Trophoblast cell (in vitro differentiated cells and primary cell): ENCODE data around the gene PACC1.
"Not testable (repeated sequence)": the region's sequence is repeated elsewhere in the genome, so short reads cannot be mapped to it uniquely, and the experiment has no call there.

ENCODE experiments used
- DNase-seq, 2 donors: peaks; one replicate each; pipeline ENCODE4 v3.0.0-alpha.2; 2016
- H2AFZ ChIP-seq: 2 replicates; pipeline ENCODE4 v1.6.1; 2013; ENCODE audit warnings: low read length, moderate library complexity, mild to moderate bottlenecking; ENCODE audit not compliant: insufficient read depth, poor library complexity
- H2AK5ac ChIP-seq: 2 replicates; pipeline ENCODE4 v1.6.1; 2013; ENCODE audit warnings: mild to moderate bottlenecking, low read length
- H2BK120ac ChIP-seq: 2 replicates; pipeline ENCODE4 v1.6.1; 2013; ENCODE audit warnings: low read length, mild to moderate bottlenecking, moderate library complexity; ENCODE audit not compliant: insufficient read depth, poor library complexity
- H2BK12ac ChIP-seq: 2 replicates; pipeline ENCODE4 v1.6.1; 2013; ENCODE audit warnings: mild to moderate bottlenecking, low read length, moderate library complexity
- H2BK5ac ChIP-seq: 2 replicates; pipeline ENCODE4 v1.6.1; 2013; ENCODE audit warnings: low read length, low read depth, moderate library complexity, mild to moderate bottlenecking; ENCODE audit not compliant: poor library complexity
- H3K14ac ChIP-seq: 2 replicates; pipeline ENCODE4 v1.6.1; 2013; ENCODE audit warnings: mild to moderate bottlenecking, low read length
- H3K18ac ChIP-seq: 2 replicates; pipeline ENCODE4 v1.6.1; 2013; ENCODE audit warnings: mild to moderate bottlenecking, low read length
- H3K23ac ChIP-seq: 2 replicates; pipeline ENCODE4 v1.6.1; 2013; ENCODE audit warnings: low read length
- H3K27ac ChIP-seq: 2 replicates; pipeline ENCODE4 v1.5.1; 2013; ENCODE audit warnings: low read depth, mild to moderate bottlenecking, inconsistent platforms, low read length, moderate library complexity
- H3K27me3 ChIP-seq: 2 replicates; pipeline ENCODE4 v1.6.1; 2013; ENCODE audit warnings: inconsistent platforms, mild to moderate bottlenecking, low read length, moderate library complexity; ENCODE audit not compliant: insufficient read depth
- H3K36me3 ChIP-seq, 2 experiments: 1 replicate in 1 of 2; 2 replicates in 1 of 2; pipeline ENCODE4 v1.6.1; 2013; ENCODE audit warnings: low read length in 2 of 2, mild to moderate bottlenecking in 2 of 2, moderate library complexity in 1 of 2; ENCODE audit not compliant: insufficient read depth in 2 of 2, control insufficient read depth in 1 of 2
- H3K4ac ChIP-seq: 2 replicates; pipeline ENCODE4 v1.6.1; 2013; ENCODE audit warnings: low read depth, mild to moderate bottlenecking, low read length, moderate library complexity
- H3K4me1 ChIP-seq, 2 experiments: 1 replicate in 1 of 2; 2 replicates in 1 of 2; pipeline ENCODE4 v1.6.1; 2013; ENCODE audit warnings: low read length in 2 of 2, mild to moderate bottlenecking in 2 of 2, moderate library complexity in 1 of 2; ENCODE audit not compliant: insufficient read depth in 2 of 2, control insufficient read depth in 1 of 2
- H3K4me2 ChIP-seq: 2 replicates; pipeline ENCODE4 v1.6.1; 2013; ENCODE audit warnings: inconsistent platforms, mild to moderate bottlenecking, low read length, moderate library complexity
- H3K4me3 ChIP-seq: 2 replicates; pipeline ENCODE4 v1.5.1; 2013; ENCODE audit warnings: mild to moderate bottlenecking, low read depth, low read length, inconsistent platforms
- H3K79me1 ChIP-seq: one replicate; pipeline ENCODE4 v1.6.1; 2013; ENCODE audit warnings: low read length
- H3K79me2 ChIP-seq: 2 replicates; pipeline ENCODE4 v1.6.1; 2013; ENCODE audit warnings: low read length, mild to moderate bottlenecking; ENCODE audit not compliant: control insufficient read depth, insufficient read depth, poor library complexity
- H3K9ac ChIP-seq: 2 replicates; pipeline ENCODE4 v1.6.1; 2013; ENCODE audit warnings: mild to moderate bottlenecking, low read length
- H3K9me3 ChIP-seq: 2 replicates; pipeline ENCODE4 v1.6.1; 2013; ENCODE audit warnings: low read depth, mild to moderate bottlenecking, control low read depth, inconsistent platforms, low read length; ENCODE audit not compliant: insufficient read depth
- H4K12ac ChIP-seq: 2 replicates; pipeline ENCODE4 v1.6.1; 2013; ENCODE audit warnings: low read depth, mild to moderate bottlenecking, low read length, moderate library complexity
- H4K8ac ChIP-seq: 2 replicates; pipeline ENCODE4 v1.6.1; 2013; ENCODE audit warnings: low read depth, mild to moderate bottlenecking, low read length, moderate library complexity
- H4K91ac ChIP-seq: one replicate; pipeline ENCODE4 v1.6.1; 2013; ENCODE audit warnings: low read depth, mild to moderate bottlenecking, low read length, moderate library complexity
- WGBS: extraction: QIAGEN DNeasy Blood & Tissue Kit; methylation state at CpG from one replicate; pipeline ENCODE4 v1.1.7; 2013; ENCODE audit warnings: missing lambda C conversion rate; ENCODE audit not compliant: insufficient read length, insufficient coverage; ENCODE audit errors: extremely low coverage; 5-methylcytosine and 5-hydroxymethylcytosine counted together

PACC1 gene

GRCh38 chr1:212401042-212401441 is 13.6 kb downstream of the PACC1 start:
- Histone ChIP-seq H3K23ac (no peak overlapping the region), H3K27me3 (no peaks in the 10 kb centered on the region), H3K9ac (no peak overlapping the region), H3K36me3 (no peaks in the 10 kb centered on the region), H2BK5ac (no peak overlapping the region), H2AK5ac (no peak overlapping the region), H3K4me2 (no peak overlapping the region), H3K18ac (no peak overlapping the region), H2AFZ (no peak overlapping the region), H4K8ac (no peak overlapping the region), H3K79me2 (no peaks in the 10 kb centered on the region), H2BK120ac (no peak overlapping the region), H3K9me3 (no peaks in the 10 kb centered on the region), H4K91ac (no peak overlapping the region), H4K12ac (no peak overlapping the region), H3K79me1 (no peaks in the 10 kb centered on the region), H3K27ac (no peak overlapping the region), H3K4me3 (no peak overlapping the region), H3K4me1 (no peaks in the 10 kb centered on the region), H2BK12ac (no peak overlapping the region), H3K14ac (no peak overlapping the region), H3K4ac (no peak overlapping the region)
- no CpG with 5 or more reads among the region's 4 CpGs for WGBS
- DNase-seq, result no peak

DNA sequence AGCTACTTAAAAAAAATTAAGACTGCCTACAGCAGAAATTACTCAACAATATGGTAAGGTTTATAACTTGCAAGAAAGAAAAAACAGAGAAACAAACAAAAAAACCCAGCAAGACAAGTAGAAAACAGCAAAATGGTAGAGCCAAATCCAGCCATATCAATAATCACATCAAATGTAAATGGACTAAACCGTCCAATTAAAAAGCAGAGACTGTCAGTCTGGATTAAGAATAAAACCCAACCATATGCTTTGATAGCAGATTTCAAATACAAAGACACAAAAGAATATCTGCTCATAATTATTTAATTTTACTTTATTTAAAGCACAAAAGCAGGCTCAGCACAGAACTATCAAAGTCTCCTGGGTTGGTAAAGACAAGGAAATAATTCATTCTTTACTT is 17.5 kb downstream of the PACC1 start:
- H3K9ac ChIP-seq, result no peak overlapping the region
- no peak overlapping the region for H3K4me3 ChIP-seq
- H2BK5ac ChIP-seq, result no peak overlapping the region
- H3K4me2 ChIP-seq, result no peak overlapping the region
- H2AFZ ChIP-seq, result no peak overlapping the region
- H2BK120ac ChIP-seq, result no peak overlapping the region
- H4K91ac ChIP-seq, result no peak overlapping the region
- no peak for DNase-seq
- no peak overlapping the region for H4K12ac ChIP-seq
- no peak overlapping the region for H3K23ac ChIP-seq
- H2AK5ac ChIP-seq, result no peak overlapping the region
- no peaks in the 10 kb centered on the region for H3K79me2 ChIP-seq
- no peak overlapping the region for H3K14ac ChIP-seq
- H3K18ac ChIP-seq, result no peak overlapping the region
- H3K36me3 ChIP-seq, result no peaks in the 10 kb centered on the region
- no peaks in the 10 kb centered on the region for H3K4me1 ChIP-seq
- H3K27me3 ChIP-seq, result no peaks in the 10 kb centered on the region
- H3K9me3 ChIP-seq, result no peaks in the 10 kb centered on the region
- no peak overlapping the region for H3K27ac ChIP-seq
- no CpG with 5 or more reads among the region's 1 CpG for WGBS
- no peaks in the 10 kb centered on the region for H3K79me1 ChIP-seq
- H2BK12ac ChIP-seq, result no peak overlapping the region
- no peak overlapping the region for H4K8ac ChIP-seq
- no peak overlapping the region for H3K4ac ChIP-seq

DNA sequence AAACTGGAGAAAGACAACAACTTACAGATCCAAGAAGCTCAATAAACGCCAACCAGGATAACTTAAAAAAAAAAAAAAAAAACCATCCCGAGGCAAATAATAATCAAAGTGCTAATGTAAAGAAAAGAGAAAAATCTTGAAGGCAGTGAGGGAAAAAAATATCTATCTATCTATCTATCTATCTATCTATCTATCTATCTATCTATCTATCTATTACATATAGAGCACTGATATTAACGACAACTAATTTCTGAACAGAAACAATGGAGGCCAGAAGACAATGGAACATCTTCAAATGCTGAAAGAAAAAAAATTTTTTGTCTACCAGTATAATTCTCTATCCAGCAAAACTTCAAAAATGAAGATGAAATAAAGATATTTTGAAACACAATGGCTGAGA is 18.0 kb downstream of the PACC1 start:
- H3K14ac ChIP-seq, result no peak overlapping the region
- DNase-seq, result no peak
- no peak overlapping the region for H2BK120ac ChIP-seq
- H3K79me2 ChIP-seq, result no peaks in the 10 kb centered on the region
- no peak overlapping the region for H2AK5ac ChIP-seq
- H3K79me1 ChIP-seq, result no peaks in the 10 kb centered on the region
- H3K4me1 ChIP-seq, result no peaks in the 10 kb centered on the region
- H3K27me3 ChIP-seq, result no peaks in the 10 kb centered on the region
- no peak overlapping the region for H3K23ac ChIP-seq
- no peak overlapping the region for H3K4me3 ChIP-seq
- no CpG with 5 or more reads among the region's 3 CpGs for WGBS
- H3K27ac ChIP-seq, result no peak overlapping the region
- no peak overlapping the region for H3K4me2 ChIP-seq
- H4K12ac ChIP-seq, result no peak overlapping the region
- H2AFZ ChIP-seq, result no peak overlapping the region
- H3K18ac ChIP-seq, result no peak overlapping the region
- H2BK12ac ChIP-seq, result no peak overlapping the region
- no peak overlapping the region for H4K8ac ChIP-seq
- H2BK5ac ChIP-seq, result no peak overlapping the region
- no peak overlapping the region for H3K9ac ChIP-seq
- no peak overlapping the region for H4K91ac ChIP-seq
- no peak overlapping the region for H3K4ac ChIP-seq
- H3K36me3 ChIP-seq, result no peaks in the 10 kb centered on the region
- no peaks in the 10 kb centered on the region for H3K9me3 ChIP-seq

DNA sequence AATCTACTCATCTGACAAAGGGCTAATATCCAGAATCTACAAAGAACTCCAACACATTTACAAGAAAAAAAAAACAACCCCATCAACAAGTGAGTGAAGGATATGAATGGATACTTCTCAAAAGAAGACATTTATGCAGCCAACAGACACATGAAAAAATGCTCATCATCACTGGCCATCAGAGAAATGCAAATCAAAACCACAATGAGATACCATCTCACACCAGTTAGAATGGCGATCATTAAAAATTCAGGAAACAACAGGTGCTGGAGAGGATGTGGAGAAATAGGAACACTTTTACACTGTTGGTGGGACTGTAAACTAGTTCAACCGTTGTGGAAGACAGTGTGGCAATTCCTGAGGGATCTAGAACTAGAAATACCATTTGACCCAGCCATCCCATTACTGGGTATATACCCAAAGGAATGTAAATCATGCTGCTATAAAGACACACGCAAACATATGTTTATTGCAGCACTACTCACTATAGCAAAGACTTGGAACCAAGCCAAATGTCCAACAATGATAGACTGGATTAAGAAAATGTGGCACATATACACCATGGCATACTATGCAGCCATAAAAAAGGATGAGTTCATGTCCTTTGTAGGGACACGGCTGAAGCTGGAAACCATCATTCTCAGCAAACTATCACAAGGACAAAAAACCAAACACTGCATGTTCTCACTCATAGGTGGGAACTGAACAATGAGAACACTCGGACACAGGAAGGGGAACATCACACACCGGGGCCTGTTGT is 18.8 kb downstream of the PACC1 start:
- not testable (repeated sequence) for H2AFZ ChIP-seq, H4K8ac ChIP-seq, H3K23ac ChIP-seq, H2BK120ac ChIP-seq, H2BK12ac ChIP-seq, H4K12ac ChIP-seq, H3K9ac ChIP-seq, H3K79me2 ChIP-seq, H2AK5ac ChIP-seq, H3K4ac ChIP-seq, H3K27me3 ChIP-seq, DNase-seq, H3K27ac ChIP-seq, H2BK5ac ChIP-seq, H3K79me1 ChIP-seq, H4K91ac ChIP-seq, H3K9me3 ChIP-seq, H3K18ac ChIP-seq, H3K4me3 ChIP-seq, H3K4me1 ChIP-seq, H3K36me3 ChIP-seq, H3K4me2 ChIP-seq, H3K14ac ChIP-seq
- WGBS, result no CpG with 5 or more reads among the region's 6 CpGs
